GM19467 (cell line): Measurements from ENCODE around the gene PLAAT2.
"Not testable (repeated sequence)": the region's sequence is repeated elsewhere in the genome, so short reads cannot be mapped to it uniquely, and the experiment has no call there.

Experiments
- ATAC-seq: cut with Tn5 transposase; IDR thresholded peaks from one replicate; pipeline ENCODE4 v1.9.1; 2021; ENCODE audit warnings: mild to moderate bottlenecking, moderate library complexity; ENCODE audit not compliant: unreplicated experiment

The PLAAT2 gene

GRCh38 chr11:63581224-63581623 is 18.0 kb upstream of the PLAAT2 start:
- ATAC-seq: not testable (repeated sequence)

GRCh38 chr11:63578882-63579281 is 15.7 kb upstream of the PLAAT2 start:
- ATAC-seq: not testable (repeated sequence)

DNA sequence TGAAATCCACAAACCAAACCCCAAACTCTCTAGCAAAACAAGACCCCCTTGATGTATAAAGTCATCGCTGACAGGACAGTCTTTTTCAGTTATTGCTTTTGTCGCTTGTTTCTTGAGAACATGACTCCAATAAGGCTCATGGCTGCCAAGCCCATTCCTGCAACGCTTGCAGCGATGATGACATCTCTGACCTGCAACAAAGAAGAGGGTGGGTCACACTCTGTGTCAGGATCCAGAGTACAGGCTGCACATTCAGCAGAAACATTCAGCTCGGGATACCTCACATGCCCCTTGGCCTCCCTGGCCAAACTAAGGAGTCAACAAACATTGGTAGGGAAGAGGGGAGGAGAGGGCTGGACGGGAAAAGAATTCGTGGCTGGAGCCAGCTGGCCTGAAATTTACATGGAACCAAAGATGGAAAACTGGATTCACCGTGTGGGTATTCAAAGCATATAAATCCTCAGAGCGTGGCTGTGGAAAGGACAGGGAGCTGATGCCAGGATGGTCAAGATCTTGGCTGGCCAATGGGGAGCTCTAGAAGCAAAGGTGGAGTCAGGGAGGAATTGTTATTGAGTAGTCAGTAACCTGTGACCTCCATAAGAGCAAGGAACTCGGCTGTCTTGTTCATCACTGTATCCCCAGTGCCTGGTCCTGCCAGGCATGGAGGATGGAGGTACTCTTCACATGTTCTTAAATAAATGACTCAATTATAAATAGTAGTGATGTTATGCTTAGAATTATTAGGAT is 11.8 kb upstream of the PLAAT2 start:
- no peak for ATAC-seq

DNA sequence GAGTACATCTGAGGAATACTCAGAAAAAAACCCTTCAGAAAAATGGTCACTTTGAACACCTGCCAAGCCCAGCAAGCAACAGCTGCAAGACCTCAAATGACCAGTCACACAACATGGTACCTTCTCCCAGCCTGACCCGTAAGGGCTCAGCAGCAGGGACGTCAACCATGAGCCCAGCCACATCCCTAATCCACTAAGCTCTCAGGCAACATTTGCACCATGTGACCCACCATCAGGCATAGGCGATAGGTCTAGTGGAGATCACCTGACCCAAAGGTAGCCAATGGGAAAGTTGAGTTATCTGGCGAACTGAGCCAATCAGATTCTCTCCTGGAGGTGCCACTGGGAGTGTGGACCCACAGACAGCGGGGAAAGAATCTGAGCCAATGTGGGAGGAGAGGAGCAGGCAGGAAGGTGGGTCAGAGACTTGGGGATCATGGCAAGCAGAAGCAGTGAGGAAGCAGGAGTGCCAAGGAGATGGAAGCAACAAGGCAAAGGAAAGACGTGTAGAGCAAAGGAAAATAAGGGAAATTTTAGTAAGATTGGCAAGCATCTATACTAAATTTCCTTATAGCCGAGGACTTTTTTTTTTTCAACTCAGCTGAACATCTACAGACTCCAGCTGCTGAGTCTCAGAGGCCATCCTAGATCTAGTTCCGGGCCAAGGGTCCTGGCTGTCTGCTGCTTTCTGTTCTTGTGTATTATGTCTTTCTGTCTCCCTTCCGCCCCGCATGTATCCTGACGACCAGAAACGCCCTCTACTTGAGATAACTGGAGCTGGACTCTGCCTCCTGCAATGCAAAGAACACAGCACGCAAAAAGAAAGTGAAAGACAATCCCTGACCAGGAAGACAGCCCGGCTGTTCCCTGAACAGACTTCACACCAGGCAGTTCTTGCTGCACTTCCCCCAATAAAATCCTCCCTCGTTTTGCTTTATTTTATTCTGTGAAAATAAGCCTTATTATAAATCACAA is 11.0 kb upstream of the PLAAT2 start:
- no peak for ATAC-seq

DNA sequence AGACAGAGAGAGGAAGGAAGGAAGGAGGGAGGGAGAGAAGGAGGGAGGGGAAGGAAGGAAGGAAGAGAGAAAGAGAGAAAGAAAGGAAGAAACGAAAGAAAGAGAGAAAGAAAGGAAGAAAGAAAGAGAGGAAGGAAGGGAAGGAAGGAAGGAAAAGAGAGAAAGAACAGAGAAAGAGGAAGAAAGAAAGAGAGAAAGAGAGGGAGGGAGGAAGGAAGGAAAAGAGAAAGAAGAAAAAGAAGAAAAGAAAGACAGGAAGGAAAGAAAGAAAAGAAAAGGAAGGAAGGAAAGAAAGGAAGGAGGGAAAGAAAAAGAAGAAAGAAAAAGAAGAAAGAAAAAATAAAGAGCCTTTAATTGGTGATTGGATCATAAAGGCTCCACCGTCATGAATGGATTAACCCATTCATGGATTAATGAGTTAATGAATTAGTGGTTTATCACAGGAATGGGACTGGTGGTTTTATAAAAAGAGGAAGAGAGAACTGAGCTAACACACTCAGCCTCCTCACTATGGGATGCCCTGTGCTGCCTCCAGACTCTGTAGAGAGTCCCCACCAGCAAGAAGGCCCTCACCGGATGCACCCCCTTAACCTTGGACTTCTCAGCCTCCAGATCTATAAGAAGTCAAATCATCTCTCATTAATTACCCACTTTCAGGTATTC is 9.0 kb upstream of the PLAAT2 start:
- no peak for ATAC-seq

- ATAC-seq: no peak
Measured at GRCh38 chr11:63569570-63569969, 6.4 kb upstream of the PLAAT2 start.

- peak; percentile 80 for ATAC-seq
Measured at GRCh38 chr11:63567044-63567840, 4.1 kb upstream of the PLAAT2 start.

DNA sequence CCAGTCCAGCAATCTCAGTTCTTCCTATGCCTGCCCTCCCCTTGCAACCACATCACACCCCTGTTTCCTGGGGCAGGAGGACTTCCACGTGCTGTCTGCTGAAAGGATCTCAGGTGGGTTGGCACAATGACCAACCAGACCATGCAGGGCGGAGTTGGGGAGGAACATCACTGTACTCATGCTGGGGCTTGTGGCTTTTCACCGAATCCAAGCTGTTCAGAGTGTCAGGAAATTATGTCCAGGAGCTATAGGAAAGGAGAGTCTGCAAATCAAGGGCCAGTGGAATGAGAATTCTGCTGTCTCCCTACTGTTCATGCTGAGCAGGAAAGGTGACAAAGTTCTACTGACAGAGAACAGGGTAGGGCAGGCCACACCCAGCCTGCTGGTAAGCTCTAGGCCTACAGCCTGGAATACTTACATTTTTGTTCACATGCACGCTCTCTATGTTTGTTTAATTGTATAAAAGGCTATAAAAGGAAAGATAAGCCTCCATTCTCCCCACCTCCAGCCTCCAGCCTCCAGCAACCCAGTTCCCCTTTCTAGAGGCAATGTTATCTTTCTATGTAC is 1.7 kb upstream of the PLAAT2 start:
- no peak for ATAC-seq

DNA sequence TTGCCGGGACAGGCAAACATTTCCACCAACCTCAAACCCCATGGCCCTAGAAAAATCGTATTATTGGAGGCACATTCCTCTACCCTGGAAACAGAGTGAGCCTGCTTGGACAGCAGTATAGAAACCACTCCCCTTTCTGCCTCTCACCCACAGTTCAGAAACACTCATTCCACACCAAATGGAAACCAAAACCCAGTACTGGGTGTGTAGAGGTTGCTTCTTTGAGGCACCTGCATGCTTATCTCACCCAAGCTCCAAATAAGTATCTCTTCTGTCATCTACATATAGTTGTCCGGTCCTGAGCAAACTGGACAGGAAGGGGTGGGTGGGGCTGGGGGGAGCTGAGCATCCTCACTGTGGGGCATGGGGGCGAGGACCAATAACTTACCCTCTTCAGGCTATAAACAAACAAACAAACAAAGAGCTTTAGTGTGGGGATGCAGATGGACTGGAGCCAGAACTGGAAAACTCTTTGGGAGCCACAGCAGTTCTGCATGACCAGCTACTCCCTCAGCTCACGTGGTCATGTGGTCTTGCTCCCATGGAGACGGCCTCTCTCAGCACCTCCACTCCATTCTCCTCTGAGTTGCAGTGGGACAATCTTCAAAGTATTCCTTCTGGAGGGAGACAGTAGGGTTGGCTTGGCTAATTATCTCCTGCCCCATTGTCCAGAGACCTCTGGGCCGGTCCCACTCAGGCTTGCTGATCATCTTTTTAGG is 1.0 kb upstream of the PLAAT2 start:
- ATAC-seq: peak; percentile 64

DNA sequence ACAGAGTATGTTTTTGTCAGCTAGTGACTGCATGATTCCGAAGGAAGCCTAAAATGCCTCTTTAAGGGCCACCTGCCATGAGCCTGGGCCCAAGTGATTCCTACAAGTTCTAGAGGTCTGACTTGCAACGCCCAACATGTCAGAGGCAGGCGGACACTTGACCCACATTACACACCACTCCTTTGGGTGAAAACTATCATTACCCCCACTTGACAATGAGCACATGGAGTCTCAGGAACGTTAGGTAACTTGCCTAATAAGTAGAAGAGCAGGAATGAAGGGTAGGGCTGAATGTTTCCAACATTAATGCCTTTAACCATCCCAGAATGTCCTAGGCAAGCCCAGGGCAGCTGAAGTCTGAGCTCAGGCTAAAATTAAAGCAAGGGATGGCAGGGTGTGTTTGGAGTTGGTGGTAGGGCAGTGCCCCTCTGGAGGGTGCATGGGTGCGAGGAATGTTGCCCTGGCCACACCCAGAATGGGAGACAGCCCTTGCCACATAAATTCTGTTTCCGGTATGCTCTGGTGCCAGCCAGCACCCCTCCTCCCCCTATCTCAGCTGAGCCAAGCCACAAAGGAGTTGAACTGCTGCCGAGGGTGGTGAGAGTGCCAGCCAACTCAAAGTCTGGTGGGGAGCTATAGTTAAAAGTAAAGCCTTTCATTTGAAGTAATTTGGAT is 2.5 kb downstream of the PLAAT2 start:
- no peak for ATAC-seq

DNA sequence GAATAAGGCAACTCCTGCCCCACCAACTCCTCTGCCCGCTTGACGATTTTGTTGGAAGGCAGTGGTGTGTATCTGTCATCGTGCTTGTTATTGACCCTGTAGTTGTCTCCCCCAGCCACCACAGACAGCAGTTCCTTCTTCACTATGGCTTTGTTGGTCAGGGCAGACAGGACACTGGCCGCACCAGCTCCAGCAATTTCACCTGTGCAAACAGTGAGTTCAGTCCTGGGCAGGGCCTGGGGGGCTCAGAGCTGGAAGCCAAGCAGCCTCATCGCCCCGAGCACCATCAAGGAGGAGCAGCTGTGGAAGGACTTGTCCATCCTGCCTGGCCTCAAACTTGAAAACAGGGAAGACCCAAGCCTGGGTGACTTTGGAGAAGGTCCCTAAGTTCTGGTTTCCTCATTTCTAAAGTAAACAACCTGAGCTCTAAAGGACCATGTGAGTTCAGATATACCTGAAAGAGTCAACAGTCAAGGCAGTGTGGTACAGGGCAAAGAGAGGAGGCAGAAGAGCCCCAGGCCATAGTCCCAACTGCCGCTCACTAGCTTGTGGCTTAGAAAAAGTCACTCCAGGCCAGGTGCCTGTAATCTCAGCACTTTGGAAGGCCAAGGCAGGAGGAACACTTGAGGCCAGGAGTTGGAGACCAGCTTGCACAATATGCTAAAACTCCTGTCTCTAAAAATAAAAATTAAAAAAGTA is 4.6 kb downstream of the PLAAT2 start:
- no peak for ATAC-seq

- ATAC-seq: no peak
Measured at GRCh38 chr11:63557570-63557969, 5.6 kb downstream of the PLAAT2 start.

GRCh38 chr11:63556404-63557013 is 6.7 kb downstream of the PLAAT2 start:
- no peak for ATAC-seq

DNA sequence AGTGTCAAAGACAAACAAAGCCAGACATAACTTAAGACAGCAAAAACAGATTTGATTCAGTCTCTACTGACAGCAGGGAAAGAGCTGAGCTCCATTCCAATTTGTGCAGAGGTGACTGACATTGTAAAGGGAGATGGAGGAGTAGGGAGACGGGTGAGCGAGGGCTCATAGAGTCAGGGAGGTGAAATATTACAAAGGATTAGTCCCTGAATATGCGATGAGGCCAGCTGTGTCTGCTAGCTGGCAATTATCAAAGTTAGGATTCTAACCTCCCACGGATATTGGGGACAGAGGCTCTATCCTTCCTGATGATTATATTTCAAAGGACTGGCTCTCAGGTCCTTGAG is 8.3 kb downstream of the PLAAT2 start:
- no peak for ATAC-seq

DNA sequence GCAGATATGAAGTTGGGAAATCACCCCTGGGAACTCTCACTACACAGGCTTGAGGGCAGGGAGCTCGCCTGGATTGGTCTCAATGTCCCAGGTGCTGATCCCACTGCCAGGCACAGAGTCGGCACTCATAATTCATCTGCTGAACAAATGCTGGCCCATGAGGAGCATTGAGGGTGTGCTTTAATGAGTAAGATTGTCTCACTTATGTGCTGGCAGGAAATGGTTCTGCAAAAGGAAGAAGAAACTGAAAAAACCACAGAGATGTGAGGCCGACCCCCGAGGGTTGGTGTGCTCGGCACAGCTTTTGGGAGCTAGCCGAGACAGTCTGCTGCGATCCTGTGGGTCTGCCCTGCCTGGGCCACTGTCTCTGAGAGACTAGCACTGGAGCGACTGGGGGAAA is 9.4 kb downstream of the PLAAT2 start:
- ATAC-seq: peak; percentile 70

DNA sequence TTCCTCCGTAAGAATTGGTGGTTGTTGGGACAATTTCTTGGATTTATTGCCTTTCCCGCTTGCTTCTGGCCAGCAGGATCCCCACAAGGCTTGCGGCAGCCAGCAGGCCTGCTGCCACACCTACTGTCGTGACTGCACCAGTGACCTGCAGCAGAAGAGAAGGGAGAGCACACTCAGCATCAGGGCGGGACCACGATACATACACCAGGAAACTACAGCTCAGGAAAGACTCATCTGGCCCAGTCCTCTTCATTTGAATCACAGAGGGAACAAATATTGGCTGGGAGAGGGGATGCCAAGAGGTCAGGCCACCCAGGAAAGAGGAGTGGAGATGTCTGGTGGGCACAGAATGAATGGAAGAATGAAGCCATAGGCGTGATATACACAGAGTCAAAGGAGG is 10.3 kb downstream of the PLAAT2 start:
- ATAC-seq: no peak

- no peak for ATAC-seq
Measured at GRCh38 chr11:63551889-63552266, 11.3 kb downstream of the PLAAT2 start.
